HUES48 (cell line): Measurements from ENCODE around the gene NFYB.

Experiments used
- H3K27ac ChIP-seq: one replicate; pipeline ENCODE4 v1.7.0; 2013; ENCODE audit warnings: low read depth, low read length, inconsistent platforms
- H3K27me3 ChIP-seq: 2 replicates; pipeline ENCODE4 v1.6.1; 2013; ENCODE audit warnings: mild to moderate bottlenecking, low read length; ENCODE audit not compliant: control insufficient read depth, insufficient read depth
- H3K36me3 ChIP-seq: 2 replicates; pipeline ENCODE4 v1.6.1; 2013; ENCODE audit warnings: low read length; ENCODE audit not compliant: control insufficient read depth, insufficient read depth
- H3K4me1 ChIP-seq: 2 replicates; pipeline ENCODE4 v1.6.1; 2013; ENCODE audit warnings: mild to moderate bottlenecking, low read length; ENCODE audit not compliant: control insufficient read depth, insufficient read depth
- H3K4me3 ChIP-seq: 2 replicates; pipeline ENCODE4 v1.5.1; 2013; ENCODE audit warnings: mild to moderate bottlenecking, low read depth, low read length
- H3K9ac ChIP-seq: 2 replicates; pipeline ENCODE4 v1.6.1; 2013; ENCODE audit warnings: mild to moderate bottlenecking, low read depth, low read length, moderate library complexity
- H3K9me3 ChIP-seq: 2 replicates; pipeline ENCODE4 v1.6.1; 2013; ENCODE audit warnings: low read length; ENCODE audit not compliant: control insufficient read depth, insufficient read depth

Gene NFYB

GRCh38 chr12:104155711-104156555 lies 17.9 kb upstream of the NFYB start:
- Histone ChIP-seq H3K4me3 (no peak overlapping the region), H3K27ac (no peak overlapping the region), H3K27me3 (no peaks in the 10 kb centered on the region), H3K9ac (no peak overlapping the region), H3K4me1 (no peaks in the 10 kb centered on the region), H3K36me3 (no peaks in the 10 kb centered on the region), H3K9me3 (no peaks in the 10 kb centered on the region)

- no peaks in the 10 kb centered on the region for H3K36me3 ChIP-seq
- H3K9me3 ChIP-seq: no peaks in the 10 kb centered on the region
- H3K4me1 ChIP-seq: no peaks in the 10 kb centered on the region
- no peaks in the 10 kb centered on the region for H3K27me3 ChIP-seq
- H3K27ac ChIP-seq: no peak overlapping the region
- no peak overlapping the region for H3K4me3 ChIP-seq
- H3K9ac ChIP-seq: no peak overlapping the region
Measured at GRCh38 chr12:104154806-104155205, 16.8 kb upstream of the NFYB start.

- H3K4me1 ChIP-seq: no peaks in the 10 kb centered on the region
- no peaks in the 10 kb centered on the region for H3K9me3 ChIP-seq
- no peak overlapping the region for H3K27ac ChIP-seq
- no peaks in the 10 kb centered on the region for H3K27me3 ChIP-seq
- H3K9ac ChIP-seq: no peak overlapping the region
- no peaks in the 10 kb centered on the region for H3K36me3 ChIP-seq
- no peak overlapping the region for H3K4me3 ChIP-seq
Measured at GRCh38 chr12:104154286-104154685, 16.3 kb upstream of the NFYB start.

GRCh38 chr12:104152685-104153241 lies 14.8 kb upstream of the NFYB start:
- H3K9me3 ChIP-seq: no peaks in the 10 kb centered on the region
- H3K27me3 ChIP-seq: no peaks in the 10 kb centered on the region
- H3K9ac ChIP-seq: no peak overlapping the region
- no peaks in the 10 kb centered on the region for H3K4me1 ChIP-seq
- no peak overlapping the region for H3K27ac ChIP-seq
- H3K4me3 ChIP-seq: no peak overlapping the region
- H3K36me3 ChIP-seq: no peaks in the 10 kb centered on the region

- H3K9me3 ChIP-seq: no peaks in the 10 kb centered on the region
- H3K27ac ChIP-seq: no peak overlapping the region
- H3K4me3 ChIP-seq: no peak overlapping the region
- H3K27me3 ChIP-seq: no peaks in the 10 kb centered on the region
- no peaks in the 10 kb centered on the region for H3K4me1 ChIP-seq
- no peak overlapping the region for H3K9ac ChIP-seq
- H3K36me3 ChIP-seq: no peaks in the 10 kb centered on the region
Measured at GRCh38 chr12:104150416-104150815, 12.4 kb upstream of the NFYB start.

- H3K27ac ChIP-seq: no peak overlapping the region
- no peak overlapping the region for H3K4me3 ChIP-seq
- no peak overlapping the region for H3K9ac ChIP-seq
- no peaks in the 10 kb centered on the region for H3K4me1 ChIP-seq
- no peaks in the 10 kb centered on the region for H3K36me3 ChIP-seq
- H3K27me3 ChIP-seq: no peaks in the 10 kb centered on the region
- no peaks in the 10 kb centered on the region for H3K9me3 ChIP-seq
Measured at GRCh38 chr12:104147346-104147745, 9.3 kb upstream of the NFYB start.

GRCh38 chr12:104143918-104144317 lies 5.9 kb upstream of the NFYB start:
- H3K9ac ChIP-seq: no peak overlapping the region
- H3K36me3 ChIP-seq: no peaks in the 10 kb centered on the region
- no peak overlapping the region for H3K4me3 ChIP-seq
- peaks cover 2% of the 10 kb centered on the region for H3K4me1 ChIP-seq
- H3K27ac ChIP-seq: no peak overlapping the region
- H3K27me3 ChIP-seq: no peaks in the 10 kb centered on the region; the same call in 1 of the 2 replicates
- H3K9me3 ChIP-seq: no peaks in the 10 kb centered on the region

GRCh38 chr12:104143002-104143401 lies 5.0 kb upstream of the NFYB start:
- Histone ChIP-seq H3K4me1 (peaks cover 7% of the 10 kb centered on the region), H3K9ac (no peak overlapping the region), H3K27ac (no peak overlapping the region), H3K27me3 (no peaks in the 10 kb centered on the region; the same call in 1 of the 2 replicates), H3K4me3 (no peak overlapping the region), H3K9me3 (no peaks in the 10 kb centered on the region), H3K36me3 (no peaks in the 10 kb centered on the region)

GRCh38 chr12:104142543-104142942 lies 4.5 kb upstream of the NFYB start:
- Histone ChIP-seq H3K9ac (no peak overlapping the region), H3K9me3 (no peaks in the 10 kb centered on the region), H3K4me1 (peaks cover 7% of the 10 kb centered on the region), H3K36me3 (no peaks in the 10 kb centered on the region), H3K27me3 (no peaks in the 10 kb centered on the region; the same call in 1 of the 2 replicates), H3K4me3 (no peak overlapping the region), H3K27ac (no peak overlapping the region)

GRCh38 chr12:104138797-104139152 lies 765 bp upstream of the NFYB start:
- H3K4me3 ChIP-seq: peak overlapping the region; percentile 52
- peak overlapping the region; percentile 69 for H3K27ac ChIP-seq
- no peaks in the 10 kb centered on the region; the same call in 1 of the 2 replicates for H3K27me3 ChIP-seq

More at GRCh38 chr12:104138797-104139152, 765 bp upstream of the NFYB start:
- peaks cover 16% of the 10 kb centered on the region for H3K36me3 ChIP-seq
- H3K9ac ChIP-seq: peak overlapping the region; percentile 62
- no peaks in the 10 kb centered on the region for H3K9me3 ChIP-seq
- peaks cover 17% of the 10 kb centered on the region for H3K4me1 ChIP-seq
